ENCODE measurements around the gene CLCNKA.

DNA sequence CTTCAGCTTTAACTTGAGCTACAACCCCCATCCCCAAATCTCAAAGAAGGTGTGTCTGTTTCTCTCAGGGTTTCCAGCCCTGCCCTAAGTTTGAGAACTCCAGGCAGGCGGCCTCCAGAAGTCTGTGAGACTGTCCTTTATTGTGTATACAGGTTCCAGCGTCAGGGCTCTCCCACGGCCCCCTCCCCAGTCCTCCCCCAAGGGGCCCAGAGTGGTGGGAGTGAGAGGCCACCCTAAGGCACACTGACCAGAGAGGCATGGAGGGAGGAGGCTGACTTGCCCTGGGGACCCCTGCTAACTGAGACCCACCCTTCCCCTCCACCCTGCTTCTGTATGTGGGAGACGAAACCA is 8.0 kb upstream of the CLCNKA start:
- TF ChIP-seq YY1 (IDR thresholded peaks at IDR 0.05; ENCODE audit: insufficient read depth, insufficient read length) (no peak), ZNF274 (IDR thresholded peaks at IDR 0.05; ENCODE audit: low read depth, low read length) (no peak)
